HCT116 (cell line): ENCODE data around the gene TK2. TPM values are rescaled to one million over a fixed set of nuclear protein-coding genes. Genes with fewer than 3 reads are reported as not detected.

ENCODE experiments used
- ATAC-seq: fragments of 200-7000 bp; cut with Tn5 transposase; 2 replicates; pipeline ENCODE4 v1.9.1; 2020; ENCODE audit warnings: mild to moderate bottlenecking, moderate library complexity
- BruUV-seq: library from RNA; stranded (reverse); fragments of 400-500 nt; replicated peaks from 2 replicates; lab custom pipeline; 2021; lab: Mats Ljungman, UMichigan
- CTCF ChIA-PET: fragments of 300-600 bp; sonication (Branson Sonifier 250); formaldehyde crosslinking; loops from one replicate; lab custom pipeline; 2021; ENCODE audit warnings: antibody characterized with exemption; lab: Charles Lee
- POLR2A ChIA-PET: fragments of 300-600, 350-600 bp; sonication (Branson Sonifier 250); formaldehyde crosslinking; loops from one replicate; lab custom pipeline; 2021; ENCODE audit warnings: antibody characterized with exemption; lab: Charles Lee
- RAD21 ChIA-PET, 2 experiments: fragments of 300-600 bp; sonication (Branson Sonifier 250); formaldehyde crosslinking; loops; one replicate each; lab custom pipeline; 2023; ENCODE audit warnings: low total read pairs in 2 of 2; ENCODE audit not compliant: uncharacterized antibody in 2 of 2, unreplicated experiment in 2 of 2, low non-redundant PET in 1 of 2; lab: Charles Lee
- DNase-seq: peaks from one replicate; pipeline ENCODE4 v3.0.0-alpha.2; 2010; ENCODE audit warnings: low read depth, low spot score
- H2AFZ ChIP-seq: fragments of 200-600 bp; shearing (Covaris generic), sonication (generic); 2 replicates; pipeline ENCODE4 v1.6.1; 2017; ENCODE audit warnings: low read depth, mixed run types, mixed read lengths, antibody characterized with exemption, low read length; ENCODE audit not compliant: poor library complexity, severe bottlenecking
- H3K27ac ChIP-seq: 2 replicates; pipeline ENCODE4 v1.5.1; 2012; ENCODE audit warnings: low read depth, low read length
- H3K27me3 ChIP-seq: fragments of 200-600 bp; sonication (generic); 2 replicates; pipeline ENCODE4 v1.6.1; 2016; ENCODE audit warnings: mixed run types, low read length, mixed read lengths; ENCODE audit not compliant: insufficient read depth
- H3K36me3 ChIP-seq, 2 experiments: fragments of 200-500 bp in 1 of 2; fragments of 200-600 bp in 1 of 2; sonication (Bioruptor generic) in 1 of 2; sonication (generic) in 1 of 2; 2 replicates each; pipeline versions ENCODE4 v1.5.1 to v1.6.1; 2014 to 2016; ENCODE audit warnings: low read length in 2 of 2, inconsistent platforms in 1 of 2, mixed read lengths in 1 of 2, mixed run types in 1 of 2; ENCODE audit not compliant: insufficient read depth in 2 of 2, control insufficient read depth in 1 of 2
- H3K4me1 ChIP-seq, 2 experiments: fragments of 200-600 bp in 1 of 2; sonication (generic) in 1 of 2; 2 replicates each; pipeline versions ENCODE4 v1.5.1 to v1.6.1; 2012 to 2017; ENCODE audit warnings: low read length in 2 of 2, inconsistent platforms in 1 of 2, mild to moderate bottlenecking in 1 of 2, mixed read lengths in 1 of 2, mixed run types in 1 of 2, moderate library complexity in 1 of 2; ENCODE audit not compliant: insufficient read depth in 2 of 2, control insufficient read depth in 1 of 2
- H3K4me2 ChIP-seq: fragments of 200-600 bp; sonication (generic); 2 replicates; pipeline ENCODE4 v1.6.1; 2017; ENCODE audit warnings: mixed run types, low read length, mixed read lengths
- H3K4me3 ChIP-seq, 2 experiments: fragments of 200-600 bp in 1 of 2; sonication (generic) in 1 of 2; replicated peaks in 1 of 2; 2 replicates each; pipeline ENCODE4 v1.5.1; 2011 to 2016; ENCODE audit warnings: low read length in 2 of 2, control low read depth in 1 of 2, low read depth in 1 of 2, mild to moderate bottlenecking in 1 of 2, mixed read lengths in 1 of 2, mixed run types in 1 of 2
- H3K79me2 ChIP-seq: fragments of 200-600 bp; sonication (generic); 2 replicates; pipeline ENCODE4 v1.6.1; 2017; ENCODE audit warnings: mild to moderate bottlenecking, mixed run types, low read length, moderate library complexity, mixed read lengths; ENCODE audit not compliant: insufficient read depth
- H3K9ac ChIP-seq: fragments of 200-600 bp; sonication (generic); 2 replicates; pipeline ENCODE4 v1.6.1; 2016; ENCODE audit warnings: low read length, mixed read lengths
- H3K9me2 ChIP-seq: fragments of 200-600 bp; sonication (generic), shearing (Covaris generic); 2 replicates; pipeline ENCODE4 v1.6.1; 2017; ENCODE audit warnings: mixed run types, mild to moderate bottlenecking, moderate library complexity; ENCODE audit not compliant: insufficient read depth
- H3K9me3 ChIP-seq, 2 experiments: fragments of 200-500 bp in 1 of 2; fragments of 200-600 bp in 1 of 2; sonication (Bioruptor generic) in 1 of 2; sonication (generic) in 1 of 2; 2 replicates each; pipeline ENCODE4 v1.6.1; 2014 to 2017; ENCODE audit warnings: low read length in 2 of 2, mixed read lengths in 2 of 2, inconsistent platforms in 1 of 2, low read depth in 1 of 2, mild to moderate bottlenecking in 1 of 2, mixed run types in 1 of 2, moderate library complexity in 1 of 2; ENCODE audit not compliant: control insufficient read depth in 1 of 2, insufficient read depth in 1 of 2
- H4K20me1 ChIP-seq: fragments of 200-600 bp; sonication (generic), shearing (Covaris generic); 2 replicates; pipeline ENCODE4 v1.6.1; 2017; ENCODE audit warnings: mixed run types, mild to moderate bottlenecking, moderate library complexity; ENCODE audit not compliant: insufficient read depth
- EGR1 ChIP-seq: IDR thresholded peaks from 2 replicates; pipeline ENCODE4 v1.6.1; 2012; ENCODE audit warnings: low read depth
- ELF1 ChIP-seq: IDR thresholded peaks from 2 replicates; pipeline ENCODE4 v1.6.1; 2012; ENCODE audit warnings: low read depth, borderline replicate concordance
- EZH2 ChIP-seq: fragments of 200-600 bp; sonication (generic); IDR thresholded peaks from 2 replicates; pipeline ENCODE4 v1.6.1; 2017; ENCODE audit warnings: antibody characterized with exemption, mixed run types
- FOSL1 ChIP-seq: IDR thresholded peaks from 2 replicates; pipeline ENCODE4 v1.6.1; 2012; ENCODE audit warnings: low read depth
- POLR2A ChIP-seq: IDR thresholded peaks from 2 replicates; pipeline ENCODE4 v1.7.0; 2011; ENCODE audit warnings: borderline replicate concordance; ENCODE audit not compliant: insufficient read depth, insufficient read length; ENCODE audit errors: extremely low read depth
- POLR2AphosphoS5 ChIP-seq: IDR thresholded peaks from 2 replicates; pipeline ENCODE4 v1.6.1; 2011; ENCODE audit warnings: mild to moderate bottlenecking, low read depth, low read length, moderate library complexity
- REST ChIP-seq: IDR thresholded peaks from 2 replicates; pipeline ENCODE4 v1.6.1; 2012; ENCODE audit warnings: low read depth
- SP1 ChIP-seq: IDR thresholded peaks from 2 replicates; pipeline ENCODE4 v1.6.1; 2012; ENCODE audit warnings: low read depth
- TCF7L2 ChIP-seq: IDR thresholded peaks from 2 replicates; pipeline ENCODE4 v1.7.0; 2011; ENCODE audit warnings: borderline replicate concordance, inconsistent platforms; ENCODE audit not compliant: insufficient read depth, insufficient read length; ENCODE audit errors: extremely low read depth
- YY1 ChIP-seq: IDR thresholded peaks from 2 replicates; pipeline ENCODE4 v1.6.1; 2011; ENCODE audit warnings: low read length, low read depth, moderate library complexity, mild to moderate bottlenecking; ENCODE audit not compliant: insufficient replicate concordance; ENCODE audit errors: extremely low read depth
- intact Hi-C: fragments of 100-400 bp; cut with micrococcal nuclease; formaldehyde crosslinking; loops from 2 replicates; pipeline ENCODE4 v1.10.0; 2022
- total RNA-seq: library from RNA; stranded (reverse); gene quantifications from one replicate; pipeline ENCODE4 v1.2.1, GENCODE V29; 2021; ENCODE audit not compliant: unreplicated experiment
- TF ChIP-seq, protein P1 (sequence below): IDR thresholded peaks from 2 replicates; pipeline ENCODE4 v1.6.1; 2012

The TK2 gene
- total RNA-seq, 1 experiment from 2014 or later: 15.4 TPM

- CTCF ChIA-PET: no interaction called here
- no peak overlapping the region for H3K4me2 ChIP-seq
These were observed 46.3 kb downstream of the TK2 start for GRCh38 chr16:66503612-66504011.

GRCh38 chr16:66503030-66503429 is 46.9 kb downstream of the TK2 start:
- intact Hi-C loops: no loop called here
- ATAC-seq (no peak), DNase-seq (no peak)
- ChIA-PET POLR2A (no interaction called here), CTCF (no interaction called here), RAD21 (no interaction called here)
- H2AFZ ChIP-seq: no peak overlapping the region
- no peak overlapping the region for H3K4me2 ChIP-seq
- H4K20me1 ChIP-seq: no peaks in the 10 kb centered on the region
- H3K36me3 ChIP-seq: no peaks in the 10 kb centered on the region
- H3K79me2 ChIP-seq: no peaks in the 10 kb centered on the region
- BruUV-seq: no TSS peak
- no peak overlapping the region for H3K4me3 ChIP-seq
- no peak overlapping the region for H3K27ac ChIP-seq
- TF ChIP-seq SP1 (no peak), REST (no peak), EGR1 (no peak), FOSL1 (no peak), POLR2A (no peak), POLR2AphosphoS5 (no peak), EZH2 (no peak), ELF1 (no peak), YY1 (no peak), TCF7L2 (no peak)
- TF ChIP-seq, protein P1, sequence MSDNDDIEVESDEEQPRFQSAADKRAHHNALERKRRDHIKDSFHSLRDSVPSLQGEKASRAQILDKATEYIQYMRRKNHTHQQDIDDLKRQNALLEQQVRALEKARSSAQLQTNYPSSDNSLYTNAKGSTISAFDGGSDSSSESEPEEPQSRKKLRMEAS: no peak
- H3K9me2 ChIP-seq: no peaks in the 10 kb centered on the region
- no peaks in the 10 kb centered on the region for H3K27me3 ChIP-seq
- H3K9ac ChIP-seq: no peak overlapping the region
- no peaks in the 10 kb centered on the region for H3K9me3 ChIP-seq
- peaks cover 0 to 2% of the 10 kb centered on the region in 2 experiments; a peak in 1 of 4 replicates for H3K4me1 ChIP-seq

More at GRCh38 chr16:66503612-66504011, 46.3 kb downstream of the TK2 start:
- H3K36me3 ChIP-seq: no peaks in the 10 kb centered on the region
- no peaks in the 10 kb centered on the region for H3K9me2 ChIP-seq
- intact Hi-C loops: no loop called here
- H3K79me2 ChIP-seq: no peaks in the 10 kb centered on the region
- ChIA-PET RAD21 (no interaction called here), POLR2A (no interaction called here)
- H4K20me1 ChIP-seq: no peaks in the 10 kb centered on the region
- no peak overlapping the region for H3K4me3 ChIP-seq
- DNase-seq (no peak), ATAC-seq (no peak)
- H3K9ac ChIP-seq: no peak overlapping the region
- no TSS peak for BruUV-seq
- H2AFZ ChIP-seq: no peak overlapping the region
- TF ChIP-seq POLR2A (no peak), POLR2AphosphoS5 (no peak)
- TF ChIP-seq, protein P1: no peak
- no peaks in the 10 kb centered on the region for H3K9me3 ChIP-seq
- H3K4me1 ChIP-seq: peaks cover 0 to 8% of the 10 kb centered on the region in 2 experiments; a peak in 2 of 4 replicates
- no peaks in the 10 kb centered on the region for H3K27me3 ChIP-seq
- H3K27ac ChIP-seq: no peak overlapping the region
